Left cardiac atrium (tissue), 4 donors: ENCODE results near the gene OR2A42. TPM values are rescaled to one million over a fixed set of nuclear protein-coding genes. Genes with fewer than 3 reads are reported as not detected.
"Not testable (repeated sequence)": the region's sequence is repeated elsewhere in the genome, so short reads cannot be mapped to it uniquely, and the experiment has no call there.

Experiments used
- ATAC-seq, 2 donors: fragments of 200-7000 bp; cut with Tn5 transposase; one replicate each; pipeline ENCODE4 v1.9.1; 2020; ENCODE audit warnings: mild to moderate bottlenecking in 2 of 2, moderate library complexity in 2 of 2
- DNase-seq: peaks from one replicate; pipeline ENCODE4 v3.0.0-alpha.2; 2020
- intact Hi-C, 2 donors: fragments of 100-400 bp; cut with DNase I; formaldehyde crosslinking; loops; one replicate each; pipeline versions ENCODE4 v1.14.1 to v1.15.1; 2022 to 2023
- long read RNA-seq: library from polyadenylated mRNA; unstranded; transcript quantifications from one replicate; pipeline ENCODE4 v2.0.0, GENCODE V29; 2021
- total RNA-seq, 2 donors: library from RNA; stranded (reverse); fragmentation: NEBNext Ultra II Directional; extraction: Animal tissue kit (Norgen Biotek cat#: 25700); gene quantifications; one replicate each; pipeline ENCODE4 v1.2.1, GENCODE V29; 2021
- donor health status: DM: no; HTN: yes; CAD: no.
- donor health status: DM: no; HTN: yes; CAD: no; lungs with severe emphysema.
- donor health status: DM: yes; HTN: yes; CAD: no.
- donor health status: Dilated cardiomyopathy.

The OR2A42 gene, protein sequence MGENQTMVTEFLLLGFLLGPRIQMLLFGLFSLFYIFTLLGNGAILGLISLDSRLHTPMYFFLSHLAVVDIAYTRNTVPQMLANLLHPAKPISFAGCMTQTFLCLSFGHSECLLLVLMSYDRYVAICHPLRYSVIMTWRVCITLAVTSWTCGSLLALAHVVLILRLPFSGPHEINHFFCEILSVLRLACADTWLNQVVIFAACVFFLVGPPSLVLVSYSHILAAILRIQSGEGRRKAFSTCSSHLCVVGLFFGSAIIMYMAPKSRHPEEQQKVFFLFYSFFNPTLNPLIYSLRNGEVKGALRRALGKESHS
- under 1 TPM in 1 of 2 donors, not detected in 1; 0.10 TPM for total RNA-seq
- long read RNA-seq = 0 reads

DNA sequence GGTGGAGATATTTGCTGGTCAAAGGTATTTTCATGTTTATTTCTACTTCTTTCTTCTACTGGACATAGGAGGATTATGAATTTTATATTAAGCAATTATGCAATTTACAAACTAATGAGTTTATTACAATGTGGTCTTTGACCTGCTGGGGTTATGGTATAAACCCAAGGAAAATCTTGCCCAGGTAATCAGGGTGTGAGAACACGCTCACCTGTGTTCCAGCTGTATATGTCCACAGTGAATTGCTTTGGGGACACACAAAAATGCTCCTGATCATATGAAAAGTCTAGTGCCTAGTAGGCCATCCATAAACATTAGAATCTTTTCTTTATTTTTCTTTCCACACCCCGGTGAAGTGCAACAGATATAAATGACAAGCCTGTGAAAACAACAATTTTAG is at the start of gene OR2A42:
OR2A42 (minus strand) TSS at position 241 of the 400 bp plus-strand sequence. CDS start 6,762 bp downstream, outside the sequence.
- intact Hi-C loops, ATAC-seq, DNase-seq: not testable (repeated sequence)

DNA sequence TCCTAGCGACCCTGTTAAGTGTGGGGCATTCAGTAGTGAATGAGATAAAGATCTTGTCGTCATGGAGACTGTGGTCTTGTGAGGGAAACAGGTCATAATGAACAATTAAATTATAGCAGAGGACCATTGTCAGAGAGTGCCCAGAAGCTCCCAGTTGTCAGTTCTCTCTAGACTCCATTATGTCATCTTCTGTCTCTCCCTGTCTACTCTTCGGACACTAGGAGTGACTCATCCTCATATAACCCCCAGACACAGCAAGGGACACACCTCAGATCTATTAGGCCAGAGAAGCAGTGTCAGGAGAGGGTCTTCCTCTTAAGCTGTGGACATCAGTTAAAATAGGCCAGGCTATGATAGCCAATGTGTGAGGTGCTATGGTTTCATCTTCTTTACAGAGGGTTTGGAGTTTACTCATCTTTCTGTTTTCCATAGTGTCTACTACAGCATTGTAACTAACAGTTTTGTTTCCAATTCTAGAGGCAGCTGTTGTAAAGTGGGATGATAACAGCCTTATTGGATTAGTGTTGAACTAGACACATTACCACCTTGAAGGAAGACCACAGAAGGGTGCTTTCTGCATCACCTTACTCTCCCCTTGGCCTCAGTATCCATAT is 47.9 kb upstream of the OR2A42 start:
- intact Hi-C loops, DNase-seq, ATAC-seq: not testable (repeated sequence)

DNA sequence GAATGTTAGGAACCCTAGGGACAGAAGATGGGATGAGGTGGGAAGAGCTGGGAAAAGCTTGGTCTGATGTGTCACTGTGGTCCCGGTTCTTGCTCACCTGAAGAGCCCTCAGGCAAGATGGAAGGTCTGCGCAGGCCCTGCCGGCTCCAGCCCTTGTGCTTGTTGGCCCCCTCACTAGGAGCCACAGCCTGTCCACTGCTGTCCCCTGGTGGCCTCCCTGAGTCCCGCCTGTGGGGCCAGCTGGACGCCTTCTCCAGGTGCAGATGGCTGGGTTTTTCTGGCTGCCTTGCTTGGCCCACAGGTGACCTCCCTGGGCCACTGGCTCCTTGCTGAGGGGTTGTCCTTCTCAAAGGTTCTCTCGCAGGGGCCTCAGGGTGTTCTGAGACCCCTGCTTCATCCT is 44.3 kb upstream of the OR2A42 start:
- ATAC-seq, intact Hi-C loops: not testable (repeated sequence)

DNA sequence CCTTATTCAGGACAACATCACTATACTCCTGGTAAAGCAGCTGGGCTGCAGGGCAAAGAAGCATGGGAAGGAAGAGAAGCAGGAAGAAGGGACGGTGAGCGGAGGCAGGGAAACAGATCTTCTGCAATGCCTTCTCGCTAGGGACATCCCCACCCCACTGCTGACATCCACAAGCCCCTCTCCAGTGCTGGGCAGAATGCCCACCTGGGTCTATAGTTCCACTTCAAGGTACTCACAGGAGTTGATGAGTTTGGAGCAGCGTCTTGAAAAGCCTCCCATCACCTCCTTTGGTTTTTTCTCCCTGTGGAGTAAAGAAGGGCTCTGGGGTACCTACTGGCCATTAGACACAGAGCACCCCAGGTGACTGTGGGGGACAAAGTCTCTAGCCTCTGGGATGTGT is 43.1 kb upstream of the OR2A42 start:
- DNase-seq, ATAC-seq, intact Hi-C loops: not testable (repeated sequence)

More for the DNA sequence above, 44.3 kb upstream of the OR2A42 start:
- DNase-seq = not testable (repeated sequence)

DNA sequence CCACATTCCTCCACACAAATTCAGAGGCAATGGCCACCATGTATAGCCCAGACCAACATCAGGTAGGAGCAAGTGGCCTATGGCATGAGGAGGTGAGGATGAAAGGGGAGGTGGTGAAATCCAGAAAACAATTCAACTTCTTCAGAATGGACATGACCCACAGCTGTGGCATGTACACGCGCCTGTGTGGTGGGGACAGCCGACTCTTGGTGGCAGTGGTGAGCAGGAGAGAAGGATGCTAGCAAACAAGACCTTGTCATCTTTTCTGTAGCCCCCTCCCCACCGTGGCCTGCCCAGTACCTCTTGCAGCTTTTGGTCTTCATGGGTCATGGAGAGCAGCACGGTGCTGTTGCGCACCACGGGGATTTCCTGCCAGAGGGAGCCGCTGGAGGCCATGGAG is 42.6 kb upstream of the OR2A42 start:
- ATAC-seq, intact Hi-C loops, DNase-seq: not testable (repeated sequence)

DNA sequence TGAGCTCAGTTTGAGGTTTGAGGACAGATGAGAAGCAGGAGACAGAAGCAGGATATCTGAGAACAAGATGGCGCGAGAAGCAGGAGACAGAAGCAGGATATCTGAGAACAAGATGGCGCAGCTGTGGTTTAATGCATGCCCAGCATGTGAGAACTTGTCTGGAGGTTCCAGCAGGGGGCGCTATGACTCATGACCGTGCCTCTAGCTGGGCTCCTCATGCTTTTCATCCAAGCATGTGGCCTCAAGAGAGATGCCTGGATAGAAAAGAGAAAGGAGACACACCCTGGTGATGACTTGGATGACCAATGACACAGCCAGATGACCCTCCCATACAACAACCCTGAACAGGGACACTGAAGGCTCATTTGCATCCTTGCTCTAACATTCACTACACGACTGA is 40.6 kb upstream of the OR2A42 start:
- intact Hi-C loops, ATAC-seq, DNase-seq: not testable (repeated sequence)

DNA sequence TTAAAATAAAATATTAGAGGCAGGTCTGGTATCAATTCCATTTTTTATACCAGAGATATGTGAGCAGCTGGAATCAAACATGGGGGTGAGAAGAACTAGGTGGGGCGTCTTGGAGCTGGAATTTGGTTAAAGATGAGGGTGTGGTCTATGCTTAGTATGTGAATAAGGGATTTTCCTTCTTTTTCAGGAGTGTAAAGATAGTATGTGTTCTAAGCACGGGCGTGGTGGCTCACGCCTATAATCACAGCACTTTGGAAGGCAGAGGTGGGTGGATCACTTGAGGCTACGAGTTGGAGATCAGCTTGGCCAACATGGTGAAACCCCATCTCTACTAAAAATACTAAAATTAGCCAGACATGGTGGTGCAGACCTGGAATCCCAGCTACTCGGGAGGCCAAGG is 35.9 kb upstream of the OR2A42 start:
- ATAC-seq, intact Hi-C loops, DNase-seq: not testable (repeated sequence)

DNA sequence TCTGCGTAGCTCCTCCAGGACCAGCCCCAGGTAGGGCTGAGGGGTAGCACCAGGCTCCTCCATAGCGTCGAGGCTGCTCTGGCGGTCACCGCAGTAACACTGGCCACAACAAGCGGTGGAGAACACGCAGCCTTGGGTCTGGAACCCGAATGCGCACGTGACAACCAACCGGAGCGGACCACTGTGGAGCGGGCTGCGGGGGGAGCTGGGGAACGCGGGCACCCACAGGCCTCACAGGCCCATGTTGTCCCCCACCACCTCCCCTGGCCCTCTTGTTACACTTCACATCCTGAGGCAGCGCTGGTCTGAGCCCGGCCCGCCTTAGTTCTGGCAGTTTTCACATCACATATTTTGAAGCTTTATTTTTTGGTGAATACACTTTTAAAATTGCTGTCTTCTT is 29.8 kb upstream of the OR2A42 start, which contains the start of gene CTAGE8:
CTAGE8 (minus strand) TSS at position 101 of the 400 bp plus-strand sequence; CDS start at position 63, 38 bp downstream.
- DNase-seq, ATAC-seq, intact Hi-C loops: not testable (repeated sequence)

DNA sequence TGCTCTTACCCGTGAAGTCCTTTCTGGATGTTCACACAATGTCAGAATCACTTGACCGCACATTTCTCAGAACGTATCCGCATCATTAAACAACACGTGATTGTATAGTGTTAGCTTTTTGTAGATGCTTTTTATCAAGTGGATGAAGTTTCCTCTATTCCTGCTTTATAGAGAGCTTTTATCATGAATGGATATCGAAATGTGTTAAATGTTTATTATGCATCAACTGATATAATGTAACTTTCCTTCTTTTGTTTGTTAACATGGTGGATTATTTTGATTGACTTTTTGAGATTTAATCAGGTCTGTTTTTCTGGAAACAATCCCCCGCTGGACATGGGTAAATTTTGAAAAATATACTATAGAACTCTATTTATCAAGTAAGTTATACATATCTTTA is 25.3 kb upstream of the OR2A42 start, which contains the start of gene OR2A7:
OR2A7 (minus strand) TSS at position 101 of the 400 bp plus-strand sequence. CDS start 5,164 bp downstream, outside the sequence.
- ATAC-seq, intact Hi-C loops: not testable (repeated sequence)

DNA sequence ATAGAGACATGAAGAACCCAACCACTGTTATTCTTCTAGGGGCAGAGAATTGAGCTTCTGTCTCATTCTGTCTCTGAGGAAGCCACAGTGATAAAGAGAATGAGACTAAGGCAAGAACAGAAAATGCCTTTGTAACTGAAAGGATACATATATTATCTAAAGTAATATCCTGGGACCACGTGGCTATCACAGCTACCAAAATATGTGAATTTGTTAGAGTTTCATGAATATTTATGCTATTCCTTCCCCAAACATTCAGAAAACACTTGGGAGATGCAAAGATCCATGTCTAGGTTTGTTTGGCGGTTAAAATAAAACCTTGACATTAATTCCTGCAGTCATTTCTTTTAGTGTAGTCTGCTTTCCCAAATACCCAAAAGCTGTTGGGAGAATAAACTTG is 22.7 kb upstream of the OR2A42 start:
- intact Hi-C loops, DNase-seq, ATAC-seq: not testable (repeated sequence)

More for the DNA sequence above, 25.3 kb upstream of the OR2A42 start, which contains the start of gene OR2A7:
- DNase-seq = not testable (repeated sequence)

DNA sequence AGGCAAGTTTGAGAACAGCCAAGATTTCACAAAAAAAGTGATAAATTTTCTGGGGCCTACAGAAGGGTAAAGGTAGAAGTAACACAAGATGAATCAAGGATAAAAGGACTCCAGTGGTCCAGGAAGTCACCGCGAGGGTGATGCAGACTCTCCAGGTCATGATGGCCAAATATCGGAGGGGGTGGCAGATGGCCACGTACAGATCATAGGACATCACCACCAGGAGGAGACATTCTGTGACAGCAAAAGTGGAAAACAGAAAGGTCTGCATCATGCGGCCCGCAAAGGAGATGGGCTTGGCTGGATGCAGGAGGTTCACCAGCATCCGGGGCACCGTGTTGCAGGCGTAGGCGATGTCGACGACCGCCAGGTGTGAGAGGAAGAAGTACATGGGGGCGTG is 19.7 kb upstream of the OR2A42 start:
- intact Hi-C loops, ATAC-seq, DNase-seq: not testable (repeated sequence)

DNA sequence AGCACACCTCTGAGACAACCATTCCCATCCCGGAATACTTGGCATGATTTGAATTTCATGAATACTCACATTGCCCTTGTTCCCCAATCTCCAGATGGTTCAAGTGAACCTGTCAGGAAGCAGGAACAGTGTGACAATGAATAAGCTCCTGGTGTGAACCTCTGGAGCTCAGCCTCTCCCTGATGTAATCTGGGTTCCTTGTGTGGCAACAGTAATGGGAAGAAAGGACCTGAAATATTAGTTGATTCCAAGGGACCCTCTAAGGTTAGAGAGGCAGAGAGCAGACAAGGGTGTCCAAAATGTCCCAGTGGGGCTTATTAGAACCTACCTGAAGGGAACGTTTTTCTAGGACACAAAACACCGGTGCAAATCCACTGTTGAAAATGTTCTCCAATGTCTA is 16.7 kb upstream of the OR2A42 start:
- DNase-seq = peak; percentile 1
- intact Hi-C loops = no loop called here
- no peak for ATAC-seq

DNA sequence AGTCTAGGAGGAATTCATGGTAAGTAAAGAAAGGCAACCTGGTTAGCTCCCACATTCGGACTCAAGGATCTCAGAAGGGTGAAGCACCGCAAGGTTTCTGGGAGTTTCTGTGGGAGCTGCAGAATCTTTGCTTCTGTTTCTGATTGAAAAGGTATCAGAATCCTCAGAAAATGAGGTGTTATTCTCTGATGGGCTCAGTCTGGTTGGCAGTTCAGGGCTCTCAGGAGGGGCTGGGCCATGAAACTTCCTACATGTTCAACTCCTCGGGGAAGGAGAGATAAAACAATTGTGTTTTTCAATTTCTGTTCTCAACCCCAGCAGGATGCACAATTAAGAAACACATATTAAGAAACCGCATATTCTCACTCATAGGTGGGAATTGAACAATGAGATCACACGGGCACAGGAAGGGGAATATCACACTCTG is 16.1 kb upstream of the OR2A42 start:
- DNase-seq (no peak), ATAC-seq (no peak)
- intact Hi-C loops = no loop called here

DNA sequence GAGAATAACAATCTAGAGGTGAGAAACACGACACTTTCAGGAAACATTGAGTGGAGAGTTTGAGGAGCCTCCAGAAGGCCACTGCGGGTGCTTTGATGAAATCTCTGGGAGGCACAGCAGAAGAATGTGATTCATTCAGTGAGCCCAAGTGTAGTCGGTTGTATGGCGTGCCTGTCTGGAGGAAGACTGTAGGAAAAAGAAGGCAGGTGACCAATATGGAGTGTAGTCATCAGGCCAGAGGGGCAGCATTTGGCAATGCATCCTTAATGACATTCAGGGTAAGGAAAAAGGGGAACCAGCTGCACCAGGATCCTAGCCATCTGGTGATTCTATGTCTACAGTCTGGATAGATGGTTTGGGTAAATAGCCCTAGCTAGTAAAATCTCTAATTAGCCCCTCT is 12.9 kb upstream of the OR2A42 start:
- intact Hi-C loops, DNase-seq, ATAC-seq: not testable (repeated sequence)

DNA sequence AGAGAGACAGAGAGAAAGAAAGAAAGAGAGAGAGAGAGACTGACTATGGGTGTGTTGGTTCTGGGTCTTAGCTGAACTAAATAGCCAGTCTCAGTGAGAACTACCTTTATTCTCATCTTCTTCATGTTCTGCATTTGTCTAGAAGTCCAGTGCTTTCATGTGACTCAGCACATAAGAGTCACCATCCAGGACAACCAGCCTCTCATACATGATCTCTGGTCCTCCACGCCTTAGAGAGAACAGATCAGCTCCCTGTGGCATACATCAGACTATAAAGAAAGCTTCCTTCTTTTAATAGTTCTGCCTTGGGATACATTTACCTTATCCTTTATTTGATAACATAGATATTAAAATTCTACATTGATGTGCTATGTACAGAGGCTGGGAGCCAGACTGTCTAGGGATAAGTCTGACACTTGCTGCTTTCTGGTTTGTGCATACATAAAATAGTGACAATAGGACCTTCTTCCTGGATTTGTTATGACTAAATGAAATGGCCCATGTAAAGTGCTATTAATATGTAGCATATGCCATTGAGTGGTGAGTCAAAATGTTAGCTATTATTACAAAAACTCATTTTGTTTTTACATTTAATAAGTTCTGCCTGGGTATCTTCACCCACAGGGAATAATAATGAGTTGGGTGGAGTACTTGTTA is 8.4 kb upstream of the OR2A42 start:
- DNase-seq, ATAC-seq, intact Hi-C loops: not testable (repeated sequence)

DNA sequence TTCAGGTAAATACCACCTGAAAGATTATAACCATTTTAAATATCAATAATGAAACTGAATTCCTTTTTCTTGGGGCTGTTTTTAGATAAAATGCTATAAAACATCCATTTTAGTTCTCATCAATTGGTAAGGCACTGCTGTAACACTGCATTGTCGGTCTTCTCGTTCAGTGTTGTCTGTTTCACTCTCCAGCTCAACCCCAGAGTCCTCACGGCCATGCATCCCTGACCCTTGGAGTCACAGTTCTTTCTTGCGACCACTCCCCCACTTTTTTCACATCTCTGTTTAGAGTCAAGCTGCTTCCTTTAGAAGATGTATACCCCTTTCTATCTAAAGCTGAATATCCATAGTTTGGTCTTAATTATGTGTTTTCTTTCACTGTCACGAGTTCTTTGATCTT is 7.6 kb upstream of the OR2A42 start:
- intact Hi-C loops, ATAC-seq, DNase-seq: not testable (repeated sequence)

DNA sequence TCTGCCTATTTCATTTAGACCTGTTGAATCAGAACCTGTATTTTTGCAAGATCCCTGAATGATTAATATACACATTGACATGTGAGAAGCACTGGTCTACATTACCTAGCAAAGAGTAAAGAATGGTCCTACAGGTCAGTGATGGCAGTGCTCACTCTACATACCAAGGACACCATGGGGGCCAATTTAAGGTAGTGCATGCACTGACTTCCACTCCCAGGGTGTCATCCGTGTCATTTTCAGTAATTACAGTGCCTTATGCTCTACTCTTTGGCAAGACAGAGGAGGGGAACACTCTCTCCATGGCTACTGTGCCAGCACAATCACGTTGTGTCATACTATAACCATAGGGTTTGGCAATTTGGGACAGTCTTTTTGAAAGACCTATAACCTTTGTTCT is 6.0 kb upstream of the OR2A42 start:
- DNase-seq, intact Hi-C loops, ATAC-seq: not testable (repeated sequence)

DNA sequence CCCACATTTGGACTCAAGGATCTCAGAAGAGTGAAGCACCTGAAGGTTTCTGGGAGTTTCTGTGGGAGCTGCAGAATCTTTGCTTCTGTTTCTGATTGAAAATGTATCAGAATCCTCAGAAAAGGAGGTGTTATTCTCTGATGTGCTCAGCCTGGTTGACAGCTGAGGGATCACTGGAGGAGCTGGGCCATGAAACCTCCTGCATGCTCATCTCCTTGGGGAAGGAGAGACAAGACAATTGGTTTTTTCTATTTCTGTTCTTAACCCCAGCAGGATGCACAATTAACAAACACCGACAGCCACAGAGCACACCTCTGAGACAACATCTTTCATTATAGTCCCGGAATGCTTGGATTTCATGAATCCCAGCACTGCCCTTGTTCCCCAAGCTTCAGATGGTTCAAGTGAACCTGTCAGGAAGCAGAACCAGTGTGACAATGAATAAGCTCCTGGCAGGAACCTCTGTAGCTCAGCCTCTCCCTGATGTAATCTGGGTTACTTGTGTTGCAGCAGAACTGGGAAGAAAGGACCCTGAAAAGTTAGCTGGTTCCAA is 799 bp downstream of the OR2A42 start:
- intact Hi-C loops, DNase-seq, ATAC-seq: not testable (repeated sequence)

DNA sequence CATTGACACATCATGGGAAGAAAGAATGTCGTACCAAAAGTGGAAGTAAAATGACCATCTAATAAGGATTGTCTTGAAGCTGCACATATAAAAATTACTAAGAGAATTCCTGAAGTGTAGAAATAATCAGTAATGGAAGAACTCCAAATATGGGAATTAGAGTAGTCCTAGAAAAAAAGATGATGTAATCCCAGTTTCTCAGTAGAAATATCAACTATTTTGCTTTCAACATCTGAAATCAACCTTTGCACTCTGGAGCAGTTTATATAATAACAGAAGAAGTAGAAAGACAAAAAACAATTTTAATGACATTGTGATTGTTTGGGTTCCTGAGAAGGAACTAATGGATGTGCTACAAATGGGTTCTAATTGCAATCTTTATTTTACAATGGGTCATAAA is 6.4 kb downstream of the OR2A42 start:
- ATAC-seq, DNase-seq, intact Hi-C loops: not testable (repeated sequence)
